HG02798 (cell line): ENCODE results near the gene C11orf52.
"Not testable (repeated sequence)": the region's sequence is repeated elsewhere in the genome, so short reads cannot be mapped to it uniquely, and the experiment has no call there.

Experiments used
- ATAC-seq: cut with Tn5 transposase; IDR thresholded peaks from one replicate; pipeline ENCODE4 v1.9.1; 2021; ENCODE audit warnings: mild to moderate bottlenecking; ENCODE audit not compliant: unreplicated experiment, poor library complexity

C11orf52 gene

DNA sequence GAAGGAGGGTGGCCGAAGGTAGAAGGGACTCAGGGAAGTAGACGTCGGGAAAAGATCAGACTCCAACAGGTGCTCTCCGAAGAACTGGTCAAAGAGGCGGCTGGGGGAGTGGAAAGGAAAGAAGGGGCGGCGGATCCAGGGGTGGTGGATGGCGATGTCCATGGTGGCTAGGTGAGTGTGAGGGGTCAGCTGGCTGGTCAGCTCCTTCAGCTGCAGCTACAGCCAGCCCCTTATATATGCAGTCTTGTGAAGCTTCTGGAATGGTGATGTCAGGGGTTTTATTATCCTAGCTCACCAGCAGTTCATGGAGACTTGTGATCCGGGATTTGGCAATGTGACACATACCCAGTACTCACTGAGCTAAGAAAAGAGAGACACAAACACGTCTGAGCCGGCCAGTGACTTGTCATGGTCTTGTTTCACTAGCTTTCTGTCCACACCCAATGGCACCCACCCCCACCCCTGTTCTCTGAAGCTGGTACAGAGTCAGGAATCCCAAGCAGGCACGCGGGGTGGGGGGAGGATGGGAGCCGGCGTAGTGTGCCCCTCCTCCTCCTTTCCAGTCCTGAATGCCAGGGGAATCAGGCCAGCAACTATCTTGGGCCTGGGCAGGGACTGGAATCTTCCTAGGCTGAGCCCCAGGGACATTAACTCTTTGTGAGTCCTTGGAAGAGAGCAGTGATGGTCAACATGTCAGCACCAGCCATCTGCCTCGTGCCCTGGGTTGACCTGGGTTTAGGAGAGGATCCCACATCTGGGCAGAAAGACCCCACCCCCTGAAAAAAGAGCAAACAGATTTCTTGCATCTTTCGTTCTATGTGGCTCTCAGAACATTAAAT lies 6.9 kb upstream of the C11orf52 start, which contains the start of gene CRYAB:
Gene CRYAB (minus strand): TSS at position 208 of the 839 bp plus-strand sequence. CDS start 46 bp downstream, at position 162.
- ATAC-seq: no peak

DNA sequence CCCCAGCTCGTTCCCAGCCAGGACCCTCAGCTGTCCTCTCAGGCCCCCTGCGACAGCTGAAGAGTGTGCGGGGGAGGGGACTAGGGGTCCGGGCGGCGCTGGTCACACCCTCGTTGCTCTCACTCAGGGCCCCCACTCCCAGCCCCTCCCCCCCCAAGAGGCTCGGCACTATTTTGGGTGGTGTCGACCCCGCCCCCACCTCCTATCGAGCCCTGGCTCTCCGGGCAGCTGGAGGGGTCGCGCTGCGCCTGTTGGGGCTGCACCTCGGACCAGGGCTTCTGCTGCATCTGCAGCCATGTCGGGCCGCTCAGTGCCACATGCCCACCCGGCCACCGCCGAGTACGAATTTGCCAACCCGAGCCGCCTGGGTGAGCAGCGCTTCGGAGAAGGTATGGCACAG lies 6.2 kb upstream of the C11orf52 start, which contains the start of gene HSPB2:
Gene HSPB2 (plus strand): TSS at position 200 of the 400 bp plus-strand sequence. CDS start 96 bp downstream, at position 296.
- no peak for ATAC-seq

DNA sequence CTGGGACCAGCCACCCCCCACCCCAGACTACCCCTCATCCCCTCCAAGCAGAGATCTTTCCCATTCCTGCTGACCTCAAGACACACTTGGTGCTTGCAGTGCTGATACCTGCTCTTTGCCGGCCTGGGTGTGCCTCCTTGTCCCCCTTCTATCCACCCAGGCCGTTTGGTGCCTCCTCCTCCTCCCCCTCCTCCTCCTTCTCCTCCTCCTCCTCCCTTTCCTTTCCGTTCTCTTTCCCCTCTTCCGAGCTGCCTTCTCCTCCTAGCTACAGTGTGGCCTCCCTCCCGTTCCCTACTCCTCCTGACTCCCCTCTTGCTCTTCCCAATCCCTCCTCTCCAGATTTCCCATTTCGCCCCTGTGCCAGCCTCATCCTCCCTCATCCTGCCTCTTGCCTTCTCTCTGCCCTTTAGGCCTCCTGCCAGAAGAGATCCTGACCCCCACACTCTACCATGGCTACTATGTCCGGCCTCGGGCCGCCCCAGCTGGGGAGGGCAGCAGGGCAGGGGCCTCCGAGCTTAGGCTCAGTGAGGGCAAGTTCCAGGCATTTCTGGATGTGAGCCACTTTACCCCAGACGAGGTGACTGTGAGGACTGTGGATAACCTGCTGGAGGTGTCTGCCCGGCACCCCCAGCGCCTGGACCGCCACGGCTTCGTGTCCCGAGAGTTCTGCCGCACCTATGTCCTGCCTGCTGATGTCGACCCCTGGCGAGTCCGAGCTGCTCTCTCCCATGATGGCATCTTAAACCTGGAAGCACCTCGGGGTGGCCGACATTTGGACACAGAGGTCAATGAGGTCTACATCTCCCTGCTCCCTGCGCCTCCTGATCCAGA lies 5.5 kb upstream of the C11orf52 start:
- no peak for ATAC-seq

DNA sequence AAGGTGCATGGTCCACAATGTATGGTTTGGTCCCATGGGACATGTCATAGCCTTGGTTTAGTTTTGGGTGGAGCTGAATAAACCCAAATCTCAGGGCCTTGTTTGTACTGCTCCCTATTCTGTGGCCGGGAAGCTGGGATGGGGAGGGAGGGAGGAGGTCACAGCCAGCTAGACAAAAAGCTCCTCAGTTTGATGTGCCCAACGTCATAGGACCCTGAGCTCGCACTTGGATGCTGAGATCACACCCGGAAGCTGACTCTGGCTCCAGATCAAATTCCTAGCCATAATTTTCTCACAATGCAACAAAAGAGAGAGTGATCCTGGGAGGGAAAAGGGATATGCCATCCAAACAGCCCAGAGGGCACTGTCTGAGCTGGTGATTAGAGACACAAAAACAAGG lies 4.7 kb upstream of the C11orf52 start:
- no peak for ATAC-seq

DNA sequence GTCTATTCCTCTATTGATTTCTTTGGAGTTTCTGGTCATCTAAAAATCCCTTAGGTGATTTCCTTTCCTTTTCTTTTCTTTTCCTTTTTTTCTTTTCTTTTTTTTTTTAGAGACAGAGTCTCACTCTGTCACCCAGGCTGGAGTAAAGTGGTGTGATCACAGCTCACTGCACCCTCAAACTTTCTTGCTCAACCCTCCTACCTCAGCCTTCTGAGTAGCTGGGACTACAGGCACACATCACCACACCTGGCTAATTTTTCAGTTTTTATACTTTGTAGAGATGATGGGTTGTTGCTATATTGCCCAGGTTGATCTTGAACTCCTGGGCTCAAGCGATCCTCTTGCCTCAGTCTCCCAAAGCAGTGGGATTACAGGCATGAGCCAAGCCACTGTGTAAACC lies 1.9 kb upstream of the C11orf52 start:
- ATAC-seq: no peak

DNA sequence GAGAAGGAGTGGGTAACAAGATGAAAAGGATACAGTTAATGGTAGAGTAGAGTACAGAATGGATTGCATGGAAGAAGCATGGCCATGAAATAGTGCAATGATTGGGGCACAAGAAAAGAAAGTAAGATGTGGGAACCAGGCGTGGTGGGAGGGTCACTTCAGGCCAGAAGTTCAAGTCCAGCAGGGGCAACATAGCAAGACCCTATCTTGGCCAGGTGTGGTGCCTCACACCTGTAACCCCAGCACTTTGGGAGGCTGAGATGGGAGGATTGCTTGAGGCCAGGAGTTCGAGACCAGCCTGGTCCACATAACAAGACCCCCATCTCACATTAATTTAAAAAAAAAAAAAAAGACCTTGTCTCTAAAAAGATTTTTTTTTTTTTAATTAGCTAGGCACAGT lies 1.4 kb upstream of the C11orf52 start:
- ATAC-seq: no peak

DNA sequence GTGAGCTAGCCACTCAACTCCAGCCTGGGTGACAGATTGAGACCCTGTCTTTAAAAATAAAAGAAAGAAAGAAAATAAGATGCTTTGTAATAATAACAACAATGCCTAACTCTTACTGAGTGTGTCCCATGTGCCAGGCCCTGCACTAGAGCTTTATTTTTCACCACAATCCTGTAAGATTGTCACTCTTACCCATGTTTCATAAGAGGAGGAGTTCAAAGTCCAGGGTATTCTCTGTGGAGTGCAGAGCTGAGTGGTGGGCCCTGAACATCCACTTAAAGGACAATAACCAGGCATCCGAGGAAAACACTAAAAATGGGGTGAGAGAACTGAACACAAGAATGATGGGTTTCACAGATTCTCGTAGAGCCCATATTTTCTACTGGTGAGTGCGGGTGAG lies 925 bp upstream of the C11orf52 start:
- ATAC-seq: no peak

DNA sequence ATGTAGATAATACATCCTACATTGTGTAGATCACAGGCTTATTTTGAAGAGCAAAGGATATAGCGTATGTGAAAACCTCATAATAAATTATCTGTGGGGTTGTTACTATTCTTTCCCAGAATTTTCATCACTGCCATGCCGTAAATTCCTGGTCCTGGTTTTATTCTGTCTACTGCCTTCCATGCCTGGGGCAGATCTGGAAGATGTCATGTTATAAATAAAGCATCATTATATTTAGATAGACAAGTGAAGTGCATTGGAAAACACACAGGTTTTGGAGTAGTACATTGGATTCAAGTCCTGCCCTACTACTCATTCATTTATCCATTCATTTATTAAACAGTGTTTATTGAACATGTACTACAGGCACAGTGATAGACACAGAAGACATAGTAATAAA lies 2.2 kb downstream of the C11orf52 start:
- ATAC-seq: no peak

DNA sequence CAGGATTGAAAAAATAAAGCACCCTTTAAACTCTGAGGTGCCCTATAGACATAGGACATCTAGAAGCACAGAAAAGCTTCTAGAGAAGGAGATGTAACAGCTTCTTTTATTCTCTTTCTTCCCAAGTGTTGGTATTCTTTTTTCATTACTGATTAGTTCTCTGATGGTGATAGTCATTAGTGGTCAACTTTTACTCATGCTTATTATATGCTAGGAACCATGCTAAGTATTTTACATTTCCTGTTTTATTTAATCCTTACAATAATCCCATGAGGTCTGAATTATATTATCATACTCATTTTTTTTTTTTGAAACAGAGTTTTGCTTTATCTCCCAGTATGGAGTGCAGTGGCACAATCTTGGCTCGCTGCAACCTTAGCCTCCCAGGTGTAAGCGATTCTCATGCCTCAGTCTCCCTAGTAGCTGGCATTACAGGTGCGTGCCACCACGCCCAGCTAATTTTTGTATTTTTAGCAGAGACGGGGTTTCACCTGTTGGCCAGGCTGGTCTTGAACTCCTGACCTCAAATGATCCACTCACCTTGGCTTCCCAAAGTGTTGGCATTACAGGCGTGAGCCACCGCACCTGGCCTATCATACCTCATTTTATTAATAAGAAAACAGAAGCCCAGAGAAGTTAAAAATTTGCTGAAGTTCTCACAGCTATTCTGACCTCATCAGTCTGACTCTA lies 3.0 kb downstream of the C11orf52 start:
- no peak for ATAC-seq

DNA sequence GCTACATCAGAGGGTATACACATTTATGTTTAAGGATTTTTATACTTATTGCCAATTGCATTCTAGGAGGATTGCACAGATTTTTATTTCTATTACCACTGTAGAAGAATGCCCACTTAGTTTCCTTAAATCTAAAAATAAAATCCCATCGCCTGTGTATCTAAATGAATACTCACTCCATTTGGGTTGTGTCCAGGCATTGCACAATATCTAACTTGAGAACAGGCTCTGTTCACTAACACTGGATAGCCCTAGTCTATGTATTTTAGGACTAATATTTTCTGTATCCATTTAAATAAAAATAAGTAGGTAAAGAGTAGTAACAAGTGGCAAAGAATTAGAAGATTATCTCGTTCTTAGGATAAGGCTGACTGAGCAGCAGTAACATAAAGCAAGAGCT lies 4.1 kb downstream of the C11orf52 start:
- ATAC-seq: no peak

DNA sequence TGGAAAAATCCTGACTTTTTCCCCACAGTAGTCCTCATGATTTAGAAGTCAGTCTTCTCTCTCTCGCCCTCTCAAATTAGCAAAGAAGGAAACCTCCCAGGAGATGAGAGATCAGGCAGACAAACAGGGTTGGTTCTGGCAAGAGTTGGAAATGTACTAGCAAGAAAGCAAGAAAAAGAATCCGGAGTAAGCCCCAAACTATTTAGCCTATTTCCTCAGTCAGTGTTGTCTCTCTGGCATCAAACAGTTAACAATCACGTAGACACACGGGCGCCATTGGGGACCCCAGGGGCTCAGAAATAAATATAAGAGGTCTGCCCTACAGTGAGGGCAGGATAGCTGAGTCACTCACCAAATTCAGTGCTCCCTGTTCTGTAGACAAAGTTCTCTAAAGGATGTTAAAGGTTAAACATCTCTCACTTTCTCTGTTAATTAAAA lies 4.7 kb downstream of the C11orf52 start:
- no peak for ATAC-seq

DNA sequence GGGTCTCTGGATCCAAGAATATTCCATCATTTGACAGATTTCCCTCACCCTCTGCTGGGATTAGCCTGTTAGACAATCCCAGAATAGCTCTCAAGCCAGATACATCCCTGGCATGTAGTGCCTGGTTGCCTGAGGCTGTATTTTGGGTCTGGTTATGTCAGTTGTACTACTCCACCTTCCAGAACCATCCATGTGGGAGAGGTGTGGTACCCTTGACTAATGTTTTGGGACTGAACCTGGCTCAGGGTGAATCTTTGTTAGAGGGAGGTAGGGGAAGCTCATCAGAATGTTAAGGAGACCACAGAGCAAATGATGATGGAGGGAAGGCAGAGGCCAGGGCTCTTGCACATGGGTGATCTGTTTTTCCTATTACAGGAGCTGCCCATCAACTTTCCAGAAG lies 5.2 kb downstream of the C11orf52 start:
- no peak for ATAC-seq

DNA sequence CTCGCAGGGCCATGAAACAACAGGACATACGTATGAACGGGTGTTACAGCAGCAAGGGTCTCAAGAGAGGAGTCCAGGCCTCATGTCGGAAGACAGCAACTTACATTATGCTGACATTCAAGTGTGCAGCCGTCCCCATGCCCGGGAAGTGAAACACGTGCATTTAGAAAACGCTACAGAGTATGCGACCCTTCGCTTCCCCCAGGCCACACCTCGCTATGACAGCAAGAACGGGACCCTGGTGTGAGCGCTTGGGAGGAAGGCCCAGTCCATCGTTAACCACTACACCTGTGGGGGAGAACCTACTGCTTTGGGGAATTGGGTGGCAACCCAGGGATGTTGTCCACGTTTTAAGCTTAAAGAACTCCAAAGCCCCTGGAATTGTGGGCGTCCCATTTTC lies 7.2 kb downstream of the C11orf52 start:
- no peak for ATAC-seq

DNA sequence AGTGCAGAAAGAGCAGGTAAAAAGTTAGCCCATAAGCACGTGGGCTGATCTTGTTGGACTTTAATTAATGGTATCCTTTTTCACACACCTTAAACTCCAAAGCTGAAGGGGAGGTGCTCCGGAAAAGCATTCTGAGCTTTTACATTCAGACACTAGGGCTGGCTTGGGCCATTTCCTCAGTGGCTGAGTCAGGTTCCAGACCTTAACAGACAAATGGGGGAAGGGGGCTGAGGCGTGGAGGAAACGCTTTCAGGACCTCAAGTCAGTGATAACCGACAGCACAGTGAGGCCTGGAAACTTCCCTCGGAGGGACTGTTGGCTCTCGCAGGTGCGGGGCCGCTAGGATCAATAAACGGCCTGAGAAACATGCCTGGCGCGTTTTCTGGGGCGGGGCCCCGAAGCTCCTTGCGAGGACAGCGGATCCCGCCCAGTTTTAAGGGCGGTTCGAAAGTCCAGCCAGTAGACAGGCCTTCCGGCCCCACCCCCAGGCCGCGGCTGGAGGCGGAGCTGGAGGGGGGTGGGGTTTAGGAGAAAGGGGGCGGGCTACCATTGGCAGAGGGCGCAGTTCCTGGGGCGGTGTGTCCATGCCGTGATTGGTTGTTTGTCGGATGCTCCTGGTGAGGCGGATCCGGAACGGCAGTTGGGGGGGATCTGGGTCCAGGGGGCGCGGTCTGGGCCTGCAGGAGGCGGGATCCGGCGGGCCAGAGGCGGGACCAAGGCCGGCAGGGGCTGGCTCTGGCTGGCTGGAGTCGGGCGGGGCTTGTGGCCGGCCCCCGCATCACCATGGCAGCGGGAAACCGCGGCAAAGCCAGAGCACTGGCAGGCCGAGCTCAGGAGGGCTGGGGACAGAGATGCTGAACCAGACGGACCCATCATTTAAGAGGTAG lies 8.0 kb downstream of the C11orf52 start:
- ATAC-seq: peak; percentile 94

DNA sequence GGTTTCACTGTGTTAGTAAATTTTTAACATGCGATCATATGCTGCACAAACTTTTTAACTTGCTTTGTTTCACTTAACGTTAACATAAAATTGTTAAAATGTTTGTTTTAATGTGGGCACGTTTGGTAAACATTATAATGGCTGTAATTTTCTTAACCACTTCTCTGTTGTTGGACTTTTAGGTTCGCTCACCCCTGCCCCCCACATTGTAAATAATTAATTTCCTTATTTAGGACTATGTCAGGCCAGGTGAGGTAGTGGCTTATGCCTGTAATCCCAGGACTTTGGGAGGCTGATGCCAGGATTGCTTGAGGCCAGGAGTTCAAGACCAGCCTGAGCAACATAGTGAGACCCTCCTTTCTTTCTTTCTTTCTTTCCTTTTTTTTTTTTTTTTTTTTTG lies 11.8 kb downstream of the C11orf52 start:
- no peak for ATAC-seq

DNA sequence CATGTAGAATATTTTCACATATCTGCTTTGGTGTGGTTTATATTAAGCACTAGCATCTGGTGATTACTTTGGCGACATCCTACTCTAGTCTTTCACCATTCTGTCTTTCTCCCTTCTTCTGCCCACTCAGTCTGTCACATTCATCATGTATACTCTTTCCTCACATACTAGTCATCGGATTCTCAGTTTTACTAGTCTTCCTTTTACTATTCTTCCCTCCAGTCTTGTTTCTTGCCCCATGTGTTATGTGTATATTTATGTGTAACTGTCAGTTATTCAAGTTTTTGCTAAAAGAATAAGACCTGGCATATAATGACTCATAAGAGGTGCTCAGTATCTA lies 13.9 kb downstream of the C11orf52 start:
- no peak for ATAC-seq

DNA sequence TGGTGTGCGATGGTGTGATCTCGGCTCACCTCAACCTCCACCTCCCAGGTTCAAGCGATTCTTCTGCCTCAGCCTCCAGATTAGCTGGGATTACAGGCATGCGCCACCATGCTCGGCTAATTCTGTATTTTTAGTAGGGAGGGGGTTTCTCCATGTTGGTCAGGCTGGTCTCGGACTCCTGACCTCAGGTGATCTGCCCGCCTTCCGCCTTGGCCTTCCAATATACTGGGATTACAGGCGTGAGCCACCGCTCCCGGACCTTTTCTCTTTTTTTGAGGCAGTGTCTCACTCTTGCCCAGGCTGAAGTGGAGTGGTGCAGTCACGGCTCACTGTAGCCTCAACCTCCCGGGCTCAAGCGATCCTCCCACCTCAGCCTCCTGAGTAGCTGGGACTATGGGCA lies 14.5 kb downstream of the C11orf52 start:
- ATAC-seq: not testable (repeated sequence)

DNA sequence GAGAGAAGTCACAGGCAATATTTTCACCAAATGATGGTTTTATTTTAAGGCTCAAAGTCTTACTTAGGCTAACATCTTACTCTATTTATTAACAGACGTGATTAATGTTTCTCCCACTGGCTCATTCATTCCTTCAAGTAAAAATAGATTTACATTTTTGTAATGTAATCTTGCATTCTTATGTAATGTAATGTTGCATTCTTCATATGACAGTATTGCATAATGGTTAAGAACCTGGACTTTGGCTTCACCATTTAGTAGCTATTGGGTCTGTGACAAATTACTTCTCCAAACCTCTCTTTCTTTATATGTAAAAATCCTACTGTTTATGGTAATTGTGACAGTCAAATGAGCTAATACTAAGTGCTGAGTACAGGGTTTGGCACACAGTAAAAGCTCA lies 15.2 kb downstream of the C11orf52 start:
- no peak for ATAC-seq

DNA sequence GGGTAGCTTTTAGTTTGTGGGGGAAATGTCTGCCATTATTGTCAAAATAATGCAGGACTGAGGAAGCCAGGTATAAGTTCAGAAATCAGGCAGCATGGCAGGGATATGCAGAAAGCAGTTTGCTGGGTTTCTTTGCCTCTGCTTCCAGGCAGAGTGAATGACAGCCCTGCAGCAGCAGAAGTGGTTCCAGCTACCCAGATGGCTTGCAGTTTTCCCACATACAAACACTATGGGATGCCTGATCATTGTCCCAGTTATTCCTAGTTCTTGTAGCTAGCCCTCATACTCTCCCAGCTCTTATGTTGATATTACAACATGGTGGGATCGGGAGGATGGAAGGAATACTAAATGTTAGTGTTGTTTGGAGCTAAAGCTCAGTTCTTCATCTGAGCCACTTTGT lies 15.6 kb downstream of the C11orf52 start:
- no peak for ATAC-seq
